Activated CD4-positive, alpha-beta T cell treated with anti-CD3 and anti-CD28 coated beads, Interleukin-2, amount 50 U/mL, for 16 hours (primary cell): ENCODE data around the gene IQSEC3.
"Not testable (repeated sequence)": the region's sequence is repeated elsewhere in the genome, so short reads cannot be mapped to it uniquely, and the experiment has no call there.

Source experiments
- DNase-seq: peaks from one replicate; pipeline ENCODE4 v3.0.0-alpha.2; 2020

IQSEC3 gene

DNA sequence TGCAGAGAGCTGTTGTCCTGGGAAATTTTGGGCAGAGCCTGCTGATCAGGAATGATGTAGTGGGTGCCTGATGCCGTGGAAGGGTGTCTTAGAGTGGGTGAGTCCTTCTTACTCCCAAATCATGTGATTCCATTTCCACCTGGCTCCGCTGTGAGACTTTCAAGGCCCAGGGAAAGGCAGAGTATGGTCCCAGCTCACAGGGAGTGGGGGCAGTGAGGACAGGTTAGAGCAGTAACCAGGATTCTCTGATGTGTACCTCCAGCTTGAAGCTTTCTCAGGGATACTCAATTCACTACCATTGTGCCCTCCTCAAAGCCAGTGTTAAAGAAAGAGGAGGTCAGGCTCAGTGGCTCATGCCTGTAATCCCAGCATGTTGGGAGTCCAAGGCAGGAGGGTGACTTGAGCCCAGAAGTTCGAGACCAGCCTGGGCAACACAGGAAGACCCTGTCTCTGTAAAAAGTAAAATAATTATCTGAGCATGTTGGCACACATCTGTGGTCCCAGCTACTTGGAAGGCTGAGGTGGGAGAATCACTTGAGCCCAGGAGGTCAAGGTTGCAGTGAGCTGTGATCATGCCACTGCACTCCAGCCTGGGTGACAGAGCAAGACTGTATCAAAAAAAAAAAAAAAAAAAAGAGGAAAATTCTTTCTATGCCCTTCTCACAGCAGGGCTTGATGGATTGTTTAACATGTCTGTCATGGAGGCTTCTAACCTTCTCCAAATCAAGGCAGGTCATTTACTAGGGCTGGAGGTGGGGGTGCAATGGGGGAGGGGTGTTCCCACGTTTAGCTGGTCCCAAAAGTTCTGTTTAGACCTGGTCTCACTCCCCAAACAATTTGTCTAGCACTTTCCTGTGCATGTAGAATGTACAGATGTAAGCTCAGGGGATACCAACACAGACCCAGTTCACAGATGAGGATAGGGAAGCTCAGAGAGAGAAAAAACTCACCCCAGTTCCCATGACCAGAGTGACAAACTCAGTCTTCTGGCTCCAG lies 12.5 kb upstream of the IQSEC3 start:
- DNase-seq = no peak

DNA sequence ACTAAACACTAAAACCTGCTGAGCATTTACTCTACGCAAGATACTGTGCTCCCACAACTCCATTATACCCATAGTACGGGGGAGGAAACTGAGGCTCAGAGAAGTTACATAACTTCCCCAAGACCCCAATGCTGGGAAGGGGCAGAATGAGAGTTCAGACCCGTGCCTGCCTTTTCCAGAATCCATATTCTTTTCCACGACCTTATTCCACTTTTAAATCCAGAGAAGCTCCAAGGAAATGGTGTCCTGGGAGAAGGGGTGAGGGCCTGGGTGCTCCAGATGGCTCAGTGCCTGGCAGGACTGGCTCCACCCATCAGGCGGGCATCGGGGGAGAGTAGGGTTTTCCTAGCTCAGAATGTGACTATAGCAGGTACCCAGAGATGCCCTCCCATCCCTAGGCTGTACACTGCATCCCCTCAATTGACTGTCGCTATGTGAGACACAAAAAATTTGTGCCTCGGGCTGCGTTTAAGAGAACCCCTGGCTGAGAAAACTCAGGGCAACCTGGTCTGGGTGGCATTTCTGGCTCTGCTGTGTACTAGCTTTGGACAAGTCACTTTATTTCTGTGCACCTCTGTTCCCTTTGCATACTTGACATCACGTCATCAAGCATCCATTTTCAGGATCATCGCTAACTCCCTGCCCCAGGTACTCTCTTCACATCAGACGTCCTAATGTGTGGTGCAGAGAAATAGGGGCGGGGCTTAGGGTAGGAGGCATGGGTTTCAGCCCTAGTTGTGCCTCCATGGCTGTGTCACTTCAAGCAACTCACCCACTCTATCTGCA lies 11.6 kb upstream of the IQSEC3 start:
- DNase-seq = no peak

DNA sequence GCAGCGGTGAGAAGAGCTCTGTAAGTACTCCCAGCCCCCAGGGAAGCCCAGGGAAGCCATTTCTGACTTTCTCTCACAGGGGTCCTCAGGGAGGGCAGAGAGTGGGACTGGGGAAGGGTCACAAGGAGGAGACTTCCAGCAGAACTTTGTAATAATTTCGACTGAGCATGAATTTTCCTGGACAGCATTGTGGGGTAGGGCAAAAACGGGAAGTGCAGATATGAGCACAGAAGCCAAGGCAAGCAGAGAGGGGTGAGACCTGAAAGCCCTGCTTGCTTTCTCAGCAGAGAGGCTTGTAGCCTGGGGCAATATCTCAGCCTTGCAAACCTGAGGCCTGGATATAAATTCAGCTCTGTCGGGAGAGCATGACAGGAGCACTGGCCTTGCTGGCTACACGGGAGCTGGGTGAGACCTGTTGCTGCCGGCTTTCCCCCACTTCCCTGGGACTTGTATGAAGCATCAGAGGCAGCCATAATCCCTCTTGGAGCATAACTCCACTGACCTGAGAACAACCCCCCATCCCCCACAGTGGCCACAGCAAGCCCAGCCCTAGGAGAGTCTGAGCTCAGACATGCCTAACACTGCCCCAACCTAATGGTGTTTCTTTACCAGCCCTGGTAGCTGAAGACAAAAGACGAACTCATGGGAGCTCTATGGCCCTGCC lies 9.8 kb upstream of the IQSEC3 start:
- no peak for DNase-seq

DNA sequence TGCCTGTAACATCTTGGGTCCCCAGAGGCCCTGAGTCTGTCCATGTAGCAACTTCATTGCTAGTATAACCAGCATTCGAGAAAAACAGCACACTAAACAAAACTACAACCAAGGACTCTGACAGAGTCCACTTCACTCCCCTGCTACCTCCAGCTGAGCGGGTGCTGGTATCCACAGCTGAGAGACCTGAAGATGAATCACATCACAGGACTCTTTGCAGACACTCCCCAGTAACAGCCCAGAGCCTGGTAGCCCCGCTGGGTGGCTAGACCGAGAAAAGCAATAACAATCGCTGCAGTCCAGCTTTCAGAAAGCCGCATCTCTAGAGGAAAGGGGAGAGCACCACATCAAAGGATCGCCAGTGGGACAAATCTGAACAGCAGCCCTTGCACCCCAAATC lies 9.0 kb upstream of the IQSEC3 start:
- no peak for DNase-seq

DNA sequence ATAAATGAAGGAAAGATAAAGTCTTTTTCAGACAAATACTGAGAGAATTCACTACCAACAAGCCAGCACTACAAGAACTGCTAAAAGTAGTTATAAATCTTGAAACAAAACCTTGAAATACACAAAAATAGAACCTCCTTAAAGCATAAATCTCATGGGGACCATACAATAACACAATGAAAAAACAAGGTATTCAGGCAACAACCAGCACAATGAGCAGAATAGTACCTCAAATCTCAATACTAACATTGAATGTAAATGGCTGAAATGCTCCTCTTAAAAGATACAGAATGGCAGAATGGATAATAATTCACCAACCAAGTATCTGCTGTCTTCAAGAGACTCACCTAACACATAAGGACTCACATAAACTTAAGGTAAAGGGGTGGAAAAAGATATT lies 7.7 kb upstream of the IQSEC3 start:
- DNase-seq = no peak

DNA sequence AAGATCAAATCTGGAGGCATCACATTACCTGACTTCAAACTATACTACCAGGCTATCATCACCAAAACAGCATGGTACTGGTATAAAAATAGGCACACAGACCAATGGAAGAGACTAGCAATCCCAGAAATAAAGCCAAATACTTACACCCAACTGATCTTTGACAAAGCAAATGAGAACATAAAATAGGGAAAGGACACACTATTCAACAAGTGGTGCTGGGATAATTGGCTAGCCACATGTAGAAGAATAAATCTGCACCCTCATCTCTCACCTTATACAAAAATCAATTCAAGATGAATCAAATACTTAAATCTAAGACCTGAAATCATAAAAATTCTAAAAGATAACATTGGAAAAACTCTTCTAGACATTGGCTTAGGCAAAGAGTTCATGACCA lies 4.7 kb upstream of the IQSEC3 start:
- not testable (repeated sequence) for DNase-seq

DNA sequence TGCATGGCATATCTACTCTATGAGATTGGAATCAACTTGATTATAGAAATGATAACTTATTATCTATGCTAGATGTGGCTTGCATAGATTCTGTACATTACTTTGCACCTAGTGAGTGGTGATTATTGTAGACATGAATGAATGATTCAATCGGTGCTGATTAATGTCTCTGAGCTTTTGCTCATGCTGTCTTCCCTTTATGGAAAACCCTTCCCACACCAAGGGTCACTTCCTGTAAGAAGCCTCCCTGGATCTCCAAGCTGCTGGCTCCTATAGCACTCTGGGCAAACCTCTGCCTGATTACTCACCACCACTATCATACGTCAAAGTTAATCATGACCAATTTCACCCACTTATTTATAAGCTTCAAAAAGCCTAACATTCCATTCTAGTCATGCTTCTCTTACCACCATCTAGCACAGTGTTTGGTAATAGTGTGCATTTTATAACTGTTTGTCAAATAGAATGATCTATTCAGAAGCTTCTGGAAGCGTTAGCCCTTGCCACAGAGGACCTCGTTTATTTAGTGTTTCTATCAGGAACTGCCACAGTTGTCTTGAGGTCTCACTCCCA lies 990 bp upstream of the IQSEC3 start:
- not testable (repeated sequence) for DNase-seq

DNA sequence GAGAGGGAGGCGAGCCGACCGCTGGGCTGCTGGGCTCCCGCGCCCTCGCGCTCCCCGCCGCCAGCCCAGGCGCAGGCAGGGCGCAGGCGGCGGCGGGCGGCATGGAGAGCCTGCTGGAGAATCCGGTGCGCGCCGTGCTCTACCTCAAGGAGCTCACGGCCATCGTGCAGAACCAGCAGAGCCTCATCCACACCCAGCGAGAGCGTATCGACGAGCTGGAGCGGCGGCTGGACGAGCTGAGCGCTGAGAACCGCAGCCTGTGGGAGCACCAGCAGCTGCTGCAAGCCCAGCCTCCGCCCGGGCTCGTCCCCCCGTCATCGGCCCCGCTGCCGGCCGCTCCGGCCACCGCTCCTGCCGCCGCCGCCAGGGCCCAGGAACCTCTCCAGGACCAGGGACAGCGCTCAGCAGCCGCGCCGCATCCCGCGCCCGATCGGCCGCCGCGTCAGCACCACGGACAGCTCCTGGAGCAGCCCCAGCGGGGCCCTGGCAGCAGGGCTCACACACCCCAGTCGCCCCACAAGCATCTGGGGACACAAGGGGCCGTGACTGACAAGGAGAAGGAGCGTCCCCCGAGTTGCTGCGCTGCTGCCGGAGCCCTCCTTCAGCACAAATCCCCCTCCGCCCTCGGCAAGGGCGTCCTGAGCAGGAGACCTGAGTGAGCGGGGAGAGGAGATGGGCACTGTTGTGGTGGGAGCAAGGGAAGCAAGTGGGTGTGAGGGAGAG lies 376 bp downstream of the IQSEC3 start:
- not testable (repeated sequence) for DNase-seq

DNA sequence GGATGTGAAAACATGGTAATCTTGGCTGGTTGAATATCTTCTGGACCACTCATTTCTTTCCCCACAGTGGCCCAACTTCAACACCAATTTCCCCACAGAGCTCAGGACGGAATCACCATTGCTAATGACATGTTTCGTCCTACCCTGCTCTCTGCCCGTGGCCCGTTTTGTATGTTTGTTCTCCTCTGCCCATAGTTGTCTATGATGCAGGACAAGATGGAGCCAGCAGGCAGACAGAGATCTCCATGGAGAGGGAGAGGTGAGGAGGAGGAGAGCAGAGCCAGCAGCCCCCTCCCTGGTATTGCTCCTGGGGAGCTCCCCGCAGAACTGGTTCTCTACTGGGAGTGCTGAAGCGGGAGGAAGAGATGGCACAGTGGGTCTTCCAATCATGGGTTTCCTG lies 3.1 kb downstream of the IQSEC3 start:
- DNase-seq = not testable (repeated sequence)

DNA sequence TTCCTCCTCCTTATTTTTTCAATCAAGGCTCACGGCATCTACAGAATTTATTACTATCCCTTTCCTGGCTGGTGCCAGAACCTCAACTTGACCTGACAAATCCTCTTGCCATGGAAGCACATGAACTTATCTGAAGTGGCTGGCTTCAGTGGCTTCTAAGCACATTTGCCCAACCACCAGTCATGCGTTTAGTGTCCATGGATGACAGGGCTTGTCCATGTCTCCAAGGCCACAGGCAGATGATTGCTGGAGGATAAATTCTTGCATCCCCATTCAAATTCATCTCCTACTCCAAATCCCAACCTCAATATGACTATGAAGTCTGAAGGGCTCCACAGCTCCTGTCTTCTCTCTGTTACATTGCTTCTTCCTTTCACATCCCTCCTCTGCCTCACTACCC lies 4.0 kb downstream of the IQSEC3 start:
- DNase-seq = not testable (repeated sequence)

DNA sequence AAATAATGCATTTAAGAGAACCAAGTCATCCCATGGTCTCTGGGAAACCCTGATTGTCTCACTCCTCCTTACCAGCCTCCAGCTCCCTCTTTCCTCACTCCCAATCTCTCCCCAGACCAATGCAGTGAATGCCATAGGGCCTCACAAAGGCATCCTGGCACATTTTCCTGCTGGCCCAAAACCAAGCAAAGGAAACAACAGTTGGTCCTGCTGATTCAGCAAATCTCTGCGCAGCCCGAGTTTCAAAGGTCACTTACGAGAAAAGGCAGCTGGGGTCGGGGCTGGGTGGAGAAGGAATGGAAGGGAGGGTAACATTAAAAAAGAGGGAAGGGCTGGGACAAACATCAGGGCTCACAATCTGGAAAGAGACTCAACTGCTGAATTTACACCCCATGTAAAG lies 5.5 kb downstream of the IQSEC3 start:
- not testable (repeated sequence) for DNase-seq

DNA sequence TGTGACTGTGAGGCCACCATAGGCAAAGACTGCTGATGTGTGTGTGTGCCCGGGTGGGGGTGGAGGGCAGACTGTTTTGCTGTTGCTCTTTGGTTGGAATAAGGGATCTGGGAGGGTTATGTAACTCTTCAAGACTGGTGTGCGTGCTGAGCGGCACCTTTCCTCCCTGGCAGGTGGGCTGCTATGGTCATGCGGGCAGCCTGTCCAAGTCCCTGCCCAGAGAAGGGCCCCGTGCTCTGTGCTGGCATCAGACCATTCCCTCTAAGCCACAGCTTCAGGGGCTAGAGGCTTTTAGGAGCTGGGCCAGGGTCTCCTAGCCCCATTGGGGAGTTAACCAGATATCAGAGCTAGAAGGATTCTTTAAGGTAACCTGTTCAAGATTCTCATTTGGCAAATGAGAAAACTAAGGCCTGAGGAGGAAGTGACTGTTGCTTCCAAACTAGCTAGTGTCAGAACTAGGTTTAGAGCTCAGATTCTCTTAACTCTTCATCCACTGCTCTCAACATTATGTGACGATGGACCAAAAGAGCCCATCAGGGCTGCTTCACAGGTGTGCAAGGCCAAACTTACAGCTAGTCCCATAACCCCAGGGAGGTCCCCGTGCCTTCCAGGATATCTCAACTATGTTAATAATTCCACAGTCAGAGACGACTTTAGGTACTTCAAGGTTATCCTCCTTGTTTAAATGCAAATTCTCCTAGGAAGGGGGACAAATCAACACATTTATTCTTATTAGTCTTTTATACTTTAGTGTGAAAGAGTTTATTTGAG lies 8.0 kb downstream of the IQSEC3 start:
- not testable (repeated sequence) for DNase-seq

DNA sequence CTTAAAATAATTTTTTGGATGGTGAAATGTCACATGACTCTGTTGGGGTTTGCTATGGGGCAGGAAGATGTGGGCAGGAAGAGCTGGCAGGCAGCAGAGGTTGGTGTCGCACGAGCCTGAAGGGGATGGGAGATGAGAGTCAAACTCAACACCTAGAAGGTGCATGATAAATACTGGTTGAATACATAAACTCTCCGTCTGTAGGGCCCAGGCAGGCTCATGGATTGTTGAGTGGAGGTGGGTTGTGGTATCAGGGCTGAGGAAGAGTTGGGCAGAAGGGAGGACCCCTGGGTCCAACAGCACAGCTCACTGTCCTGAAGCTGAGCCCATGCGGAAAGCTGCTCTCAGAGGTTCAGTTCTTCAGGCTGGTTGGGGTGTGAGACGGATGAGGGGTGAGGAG lies 9.0 kb downstream of the IQSEC3 start:
- DNase-seq = not testable (repeated sequence)

DNA sequence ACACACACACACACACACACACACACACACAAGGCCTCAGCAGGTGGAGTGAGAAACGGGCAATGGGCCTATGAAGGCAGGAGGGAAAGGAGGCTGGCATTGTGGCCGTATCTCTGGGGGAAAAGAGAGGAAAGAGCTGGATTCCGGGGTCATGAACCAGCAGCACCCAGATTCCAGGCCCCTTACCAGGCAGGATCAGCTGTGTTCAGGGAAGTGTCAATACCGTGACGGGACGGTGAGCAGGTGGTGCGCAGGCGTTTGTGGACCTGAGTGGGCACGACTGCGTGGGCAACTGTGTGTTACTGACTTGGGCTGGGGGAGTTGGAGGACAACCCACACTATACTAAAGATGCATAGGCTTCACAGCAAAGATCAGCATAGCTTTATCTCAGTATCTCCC lies 9.5 kb downstream of the IQSEC3 start:
- not testable (repeated sequence) for DNase-seq

DNA sequence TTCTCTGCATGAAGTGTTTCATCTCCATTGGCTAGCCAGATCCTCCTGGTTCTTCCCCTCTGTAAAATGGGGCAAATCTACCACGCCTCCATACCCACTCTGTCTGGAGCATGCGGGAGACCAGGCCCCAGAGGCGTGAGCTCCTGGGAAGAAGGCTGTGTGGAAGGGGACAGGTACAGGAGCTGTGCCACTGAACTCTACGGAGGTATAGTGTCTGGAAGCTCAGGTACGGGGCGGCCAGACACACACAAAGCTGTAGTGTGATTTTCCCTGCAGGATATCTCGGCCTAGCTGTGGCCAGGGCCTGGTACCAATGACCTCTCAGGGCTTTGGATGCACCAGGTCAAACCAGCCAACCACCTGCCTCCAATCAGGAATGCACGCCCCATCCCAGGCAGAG lies 10.0 kb downstream of the IQSEC3 start:
- not testable (repeated sequence) for DNase-seq

DNA sequence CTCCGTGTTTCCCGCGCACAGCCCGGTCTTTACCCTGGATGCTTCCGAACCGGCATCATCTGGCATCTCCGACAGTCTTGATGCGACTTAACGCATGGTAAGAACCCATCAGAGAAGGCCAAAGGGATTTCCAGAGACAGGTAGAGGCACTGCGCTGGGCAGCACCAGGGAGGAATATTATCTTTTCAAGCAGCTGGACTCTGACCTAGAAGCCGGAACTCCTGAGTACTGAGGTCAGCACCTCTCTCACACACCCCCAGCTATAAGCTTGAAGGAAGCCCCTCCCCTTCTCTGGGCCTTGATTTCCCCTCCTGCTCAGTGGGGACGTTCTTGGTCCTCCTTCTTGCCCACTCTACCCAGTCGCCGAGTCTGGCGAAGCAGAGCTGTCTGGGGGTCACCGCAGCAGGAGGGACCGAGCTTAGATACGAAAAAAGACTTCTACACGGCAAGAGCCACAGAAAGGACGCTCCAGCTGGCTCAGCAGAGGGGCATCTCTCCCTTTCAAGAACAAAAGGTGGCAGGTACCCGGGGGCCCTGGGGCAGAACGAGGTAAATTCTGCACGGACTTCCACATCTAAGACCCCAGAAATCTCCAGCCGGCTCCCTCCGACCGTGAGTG lies 10.6 kb downstream of the IQSEC3 start:
- not testable (repeated sequence) for DNase-seq

DNA sequence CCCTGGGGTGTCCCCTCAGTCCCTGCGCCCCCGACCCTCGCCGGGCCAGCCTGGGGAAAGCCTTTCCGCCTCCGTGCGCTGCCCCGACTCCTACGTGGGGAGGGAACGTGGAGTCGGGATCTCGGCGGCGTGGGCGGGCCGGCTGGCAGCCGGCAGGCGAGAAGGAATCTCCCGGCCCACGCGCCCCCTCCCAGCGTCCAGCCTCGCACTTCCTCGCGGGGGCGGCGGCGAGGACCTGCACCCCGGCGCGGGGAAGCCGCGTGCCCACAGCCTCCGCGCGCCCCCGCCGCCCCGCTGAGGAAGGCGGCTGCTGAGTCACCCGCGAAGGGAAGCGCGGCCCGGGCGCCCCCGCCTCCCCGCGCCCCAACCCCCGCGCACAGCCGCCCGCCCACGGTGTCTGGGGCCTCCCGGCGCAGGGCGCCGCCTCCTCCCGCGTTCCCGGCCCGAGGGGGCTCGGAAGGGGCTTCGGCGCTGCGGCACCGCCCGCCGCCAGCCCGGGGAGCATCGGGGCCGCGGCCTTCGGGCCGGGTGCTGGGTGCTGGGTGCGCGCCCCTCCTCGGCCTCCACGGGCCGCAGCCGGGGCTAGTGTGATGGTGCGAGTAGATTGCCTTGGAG lies 11.3 kb downstream of the IQSEC3 start:
- DNase-seq = not testable (repeated sequence)

DNA sequence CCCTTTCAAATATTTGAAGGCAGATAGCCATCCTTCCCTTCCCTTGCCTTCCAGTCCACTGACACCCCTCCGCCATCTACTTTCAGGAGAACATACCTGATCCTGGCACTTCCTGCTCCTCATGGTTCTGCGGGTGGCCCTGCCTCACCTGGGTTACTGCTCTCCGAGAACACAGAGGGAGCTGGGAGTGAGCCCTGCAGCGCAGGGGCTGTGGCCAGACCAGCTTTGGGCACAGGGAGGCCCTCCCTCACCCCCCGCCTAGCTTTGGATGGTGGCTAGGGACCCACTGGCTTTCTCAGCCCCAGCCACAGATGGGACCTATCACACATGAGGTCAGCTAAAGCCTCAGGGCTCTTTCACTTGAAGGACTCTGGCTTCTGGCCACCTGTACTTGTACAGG lies 12.4 kb downstream of the IQSEC3 start:
- no peak for DNase-seq

DNA sequence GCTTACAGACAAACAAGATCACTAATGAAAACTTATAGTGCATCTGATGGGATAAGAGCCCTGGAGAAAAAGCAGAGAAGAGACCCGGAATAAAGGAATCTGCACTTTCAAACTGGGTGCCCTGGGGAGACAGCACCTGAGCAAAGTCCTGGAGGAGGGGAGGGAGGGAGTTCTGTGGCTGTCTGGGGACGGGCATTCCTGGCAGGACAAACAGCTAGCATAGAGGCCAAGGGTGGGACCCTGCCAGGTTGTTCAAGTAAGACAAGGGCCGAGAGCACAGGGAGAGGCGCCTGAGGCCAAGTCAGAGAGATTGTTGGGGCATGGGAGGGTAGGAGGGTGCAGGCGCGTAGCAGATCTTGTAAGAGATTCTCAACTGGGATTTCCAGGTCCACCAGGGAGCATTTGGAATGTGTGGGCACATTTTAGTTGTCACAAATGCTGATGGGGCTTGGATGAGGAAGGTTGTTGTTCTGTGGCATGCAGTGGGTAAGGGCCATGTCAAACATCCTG lies 14.2 kb downstream of the IQSEC3 start:
- DNase-seq = no peak

DNA sequence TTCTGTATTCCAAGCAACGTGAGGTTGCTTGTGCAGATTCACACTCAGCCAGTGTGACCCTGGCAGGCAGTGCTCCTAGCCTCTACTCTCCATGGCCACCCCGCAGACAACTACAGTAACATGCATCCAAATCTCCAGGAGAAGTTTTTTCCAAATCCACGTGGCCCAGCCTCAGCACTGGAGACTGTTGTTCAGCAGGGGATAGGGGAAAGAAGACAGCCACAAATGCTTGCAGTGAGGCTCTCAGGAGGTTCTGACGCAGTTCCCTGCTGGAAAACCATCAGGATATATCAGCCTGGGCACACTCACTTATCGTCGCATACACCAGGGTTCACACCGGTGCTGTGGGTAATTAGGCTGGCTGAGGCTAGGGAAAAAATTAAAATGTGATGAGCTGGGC lies 16.2 kb downstream of the IQSEC3 start:
- DNase-seq = no peak
